K562 (cell line): ENCODE measurements around the gene SLC2A4RG. TPM values are rescaled to one million over a fixed set of nuclear protein-coding genes. Genes with fewer than 3 reads are reported as not detected.

Experiments used
- ATAC-seq: fragments of 200-7000 bp; cut with Tn5 transposase; 3 replicates; pipeline ENCODE4 v1.9.1; 2020; ENCODE audit warnings: moderate library complexity
- BruUV-seq: library from RNA; stranded (reverse); fragments of 400-500 nt; replicated peaks from 2 replicates; lab custom pipeline; 2021; lab: Mats Ljungman, UMichigan
- CTCF ChIA-PET: fragments of 300-600 bp; formaldehyde crosslinking; extraction: SDS; loops from one replicate; lab custom pipeline; 2021; ENCODE audit warnings: low intra/inter-chr PET ratio; lab: Yijun Ruan, JAX
- POLR2A ChIA-PET: fragments of 300-600, 350-650 bp; sonication (Branson Sonifier 250); formaldehyde crosslinking; extraction: SDS; loops from one replicate; lab custom pipeline; 2021; ENCODE audit warnings: antibody characterized with exemption, inconsistent platforms; lab: Yijun Ruan, JAX
- DNase-seq, 4 experiments: peaks; one replicate each; pipeline versions ENCODE4 v3.0.0 to v3.0.0-alpha.2; 2011 to 2018; ENCODE audit warnings: low spot score in 3 of 4, mixed read lengths in 3 of 4; ENCODE audit errors: extremely low read depth in 1 of 4
- FAIRE-seq: peaks from 2 replicates; lab custom pipeline; 2011; peaks lifted over from hg19 to GRCh38; lab: Jason Lieb, UNC
- H2AFZ ChIP-seq: 2 replicates; pipeline ENCODE4 v1.6.0; 2011; ENCODE audit warnings: low read depth, low read length, control low read depth, inconsistent platforms
- H3K27ac ChIP-seq: fragments of 200-600 bp; 3 replicates; pipeline ENCODE4 v1.8.0; 2011; ENCODE audit warnings: low read depth, mild to moderate bottlenecking, control low read depth, inconsistent platforms, low read length, moderate library complexity, mixed read lengths; ENCODE audit errors: extremely low read depth
- H3K27me3 ChIP-seq, 2 experiments: fragments of 300-600 bp in 1 of 2; 2 replicates in 1 of 2; 3 replicates in 1 of 2; pipeline versions ENCODE4 v1.6.0 to v1.8.0; 2011; ENCODE audit warnings: inconsistent platforms in 2 of 2, low read length in 2 of 2, mild to moderate bottlenecking in 1 of 2, mixed read lengths in 1 of 2, moderate library complexity in 1 of 2; ENCODE audit not compliant: control insufficient read depth in 2 of 2, insufficient read depth in 2 of 2
- H3K36me3 ChIP-seq: fragments of 300-600 bp; 3 replicates; pipeline ENCODE4 v1.8.0; 2011; ENCODE audit warnings: mild to moderate bottlenecking, low read length, inconsistent platforms; ENCODE audit not compliant: control insufficient read depth, insufficient read depth
- H3K4me1 ChIP-seq, 2 experiments: fragments of 200-600 bp in 1 of 2; replicated peaks in 1 of 2; 2 replicates in 1 of 2; 3 replicates in 1 of 2; pipeline versions ENCODE4 v1.5.1 to v1.8.0; 2011; ENCODE audit warnings: inconsistent platforms in 2 of 2, low read length in 2 of 2, mild to moderate bottlenecking in 1 of 2, mixed read lengths in 1 of 2, moderate library complexity in 1 of 2; ENCODE audit not compliant: control insufficient read depth in 2 of 2, insufficient read depth in 2 of 2
- H3K4me2 ChIP-seq: 2 replicates; pipeline ENCODE4 v1.6.1; 2011; ENCODE audit warnings: low read length, control low read depth, inconsistent platforms, mixed read lengths; ENCODE audit not compliant: insufficient read depth
- H3K4me3 ChIP-seq: fragments of 200-600 bp; sonication (generic), shearing (Covaris generic); 2 replicates; pipeline ENCODE4 v1.5.1; 2016; ENCODE audit warnings: control low read depth, inconsistent platforms
- H3K79me2 ChIP-seq: fragments of 200-600 bp; 3 replicates; pipeline ENCODE4 v1.8.0; 2011; ENCODE audit warnings: low read length, inconsistent platforms; ENCODE audit not compliant: control insufficient read depth, insufficient read depth
- H3K9ac ChIP-seq, 2 experiments: 2 replicates each; pipeline versions ENCODE4 v1.6.0 to v1.6.1; 2011; ENCODE audit warnings: low read depth in 2 of 2, low read length in 2 of 2, control low read depth in 1 of 2, inconsistent platforms in 1 of 2, mild to moderate bottlenecking in 1 of 2, mixed read lengths in 1 of 2; ENCODE audit not compliant: insufficient read depth in 1 of 2
- H3K9me1 ChIP-seq: one replicate; pipeline ENCODE4 v1.6.0; 2011; ENCODE audit warnings: inconsistent platforms, mild to moderate bottlenecking, low read length, moderate library complexity; ENCODE audit not compliant: control insufficient read depth, insufficient read depth
- H3K9me3 ChIP-seq: replicated peaks from 2 replicates; pipeline ENCODE4 v1.5.1; 2011; ENCODE audit warnings: low read depth, low read length, inconsistent platforms; ENCODE audit not compliant: control insufficient read depth, insufficient read depth
- H4K20me1 ChIP-seq: replicated peaks from 2 replicates; pipeline ENCODE4 v1.6.1; 2011; ENCODE audit warnings: low read length, inconsistent platforms, mixed read lengths; ENCODE audit not compliant: control insufficient read depth, insufficient read depth
- ADNP ChIP-seq: fragments of 200-800 bp; sonication (Bioruptor generic); IDR thresholded peaks from 2 replicates; pipeline ENCODE4 v1.6.1; 2016; ENCODE audit warnings: missing genetic modification characterization, missing compliant biosample characterization
- DNMT1 ChIP-seq: fragments of 450-650 bp; IDR thresholded peaks from 2 replicates; pipeline ENCODE4 v1.6.1; 2016; ENCODE audit warnings: antibody characterized with exemption, mild to moderate bottlenecking
- E4F1 ChIP-seq: fragments of 250-450 bp; sonication (Bioruptor Pico); IDR thresholded peaks from 2 replicates; pipeline ENCODE4 v1.5.0; 2021; ENCODE audit warnings: mild to moderate bottlenecking, borderline replicate concordance
- HDAC1 ChIP-seq, 2 experiments: fragments of 450-650 bp; IDR thresholded peaks; 2 replicates each; pipeline ENCODE4 v1.6.1; 2016 to 2017; ENCODE audit warnings: inconsistent platforms in 1 of 2, mild to moderate bottlenecking in 1 of 2, moderate library complexity in 1 of 2
- NR2C1 ChIP-seq, 2 experiments: fragments of 450-650 bp; IDR thresholded peaks; 2 replicates each; pipeline ENCODE4 v1.6.1; 2017; ENCODE audit warnings: mild to moderate bottlenecking in 2 of 2, antibody characterized with exemption in 1 of 2, inconsistent platforms in 1 of 2, missing compliant biosample characterization in 1 of 2, missing genetic modification characterization in 1 of 2
- PKNOX1 ChIP-seq: fragments of 450-650 bp; IDR thresholded peaks from 2 replicates; pipeline ENCODE4 v1.6.1; 2016
- TEAD1 ChIP-seq, 2 experiments: fragments of 450-650 bp in 1 of 2; sonication (generic) in 1 of 2; formaldehyde crosslinking; IDR thresholded peaks; 2 replicates each; pipeline versions ENCODE4 v1.4.0 to v1.8.0; 2020 to 2022; ENCODE audit warnings: mild to moderate bottlenecking in 2 of 2, missing genetic modification reagents in 1 of 2
- VEZF1 ChIP-seq: fragments of 200-800 bp; sonication (Bioruptor generic); IDR thresholded peaks from 2 replicates; pipeline ENCODE4 v1.6.1; 2017; ENCODE audit warnings: missing genetic modification characterization, missing compliant biosample characterization
- ZBTB1 ChIP-seq: sonication (generic); formaldehyde crosslinking; IDR thresholded peaks from 2 replicates; pipeline ENCODE4 v1.8.1; 2023; ENCODE audit warnings: missing genetic modification reagents, low read depth, mild to moderate bottlenecking, borderline replicate concordance
- ZNF316 ChIP-seq: fragments of 450-650 bp; IDR thresholded peaks from 2 replicates; pipeline ENCODE4 v1.6.1; 2016
- WGBS: fragments of 100-300 bp; shearing (Covaris generic); methylation state at CpG from one replicate; pipeline ENCODE4 v1.1.6; 2016; ENCODE audit warnings: low coverage, mixed read lengths; ENCODE audit not compliant: insufficient coverage; ENCODE audit errors: missing lambda C conversion rate; 5-methylcytosine and 5-hydroxymethylcytosine counted together
- in situ Hi-C: fragments of 300-500 bp; cut with MboI; formaldehyde crosslinking; loops from 4 replicates; pipeline ENCODE4 v1.15.0; 2018; ENCODE audit warnings: inconsistent platforms, mixed read lengths
- intact Hi-C: fragments of 100-400 bp; cut with micrococcal nuclease; formaldehyde crosslinking; loops from 2 replicates; pipeline ENCODE4 v1.14.2; 2022
- polyA plus RNA-seq, 8 experiments: library from polyadenylated mRNA; depleted of rRNA in 4 of 8; stranded (reverse) in 5 of 8; unstranded in 3 of 8; fragments of >200 nt; fragmentation: Nextera tagmentation in 2 of 8; fragmentation: Illumina TruSeq in 1 of 8; extraction: Ambion mirVana in 2 of 8; extraction: Trizol in 1 of 8; gene quantifications; 2 replicates each; pipeline versions ENCODE4 v1.2.1 to v1.2.3, GENCODE V29; 2011 to 2014; ENCODE audit warnings: inconsistent platforms in 1 of 8, missing spikeins in 1 of 8
- total RNA-seq, 7 experiments: library from RNA; depleted of rRNA in 6 of 7; stranded (reverse); fragments of >200 nt in 6 of 7; fragmentation: Illumina TruSeq in 2 of 7; extraction: Trizol in 2 of 7; gene quantifications; 2 replicates each; pipeline versions ENCODE4 v1.2.1 to v1.2.3, GENCODE V29; 2011 to 2021; ENCODE audit warnings: low replicate concordance in 1 of 7

The SLC2A4RG gene
- total and polyA plus RNA-seq, 9 of the 15 experiments (the other 6 are each of a cell fraction or from before 2014, with no cell fraction given) = 0.34 to 97.3 (median 26.5) TPM

GRCh38 chr20:63767456-63767855 is 27.9 kb downstream of the SLC2A4RG start:
- in situ Hi-C loops (no loop called here), intact Hi-C loops (no loop called here)
- no peaks in the 10 kb centered on the region for H3K9me1 ChIP-seq
- no TSS peak for BruUV-seq
- POLR2A ChIA-PET = interaction anchor here (0.6 kb wide), 1 partner anchor 13 kb away, joined by 3 read pairs; no protein-coding TSS in a partner anchor
- H3K4me2 ChIP-seq = no peak overlapping the region
- CTCF ChIA-PET = no interaction called here
- TF ChIP-seq HDAC1 (IDR thresholded peaks at IDR 0.05) = no peak
- TF ChIP-seq PKNOX1 = no peak
- H4K20me1 ChIP-seq = no peaks in the 10 kb centered on the region
- H3K27ac ChIP-seq = no peak overlapping the region
- no peak for ATAC-seq
- WGBS = 21% methylated on average over 18 of the region's 18 CpGs
- H3K4me3 ChIP-seq = no peak overlapping the region
- H3K4me1 ChIP-seq = peaks cover 5 to 42% of the 10 kb centered on the region in 2 experiments; a peak in 3 of 5 replicates
- H3K36me3 ChIP-seq = no peaks in the 10 kb centered on the region
- no peaks in the 10 kb centered on the region for H3K9me3 ChIP-seq
- no peak for DNase-seq
- no peaks in the 10 kb centered on the region for H3K79me2 ChIP-seq
- no peak for FAIRE-seq
- peaks cover 0 to 9% of the 10 kb centered on the region in 2 experiments; a peak in 2 of 5 replicates for H3K27me3 ChIP-seq
- H2AFZ ChIP-seq = no peak overlapping the region
- peak overlapping the region in 1 of 2 experiments; percentile 41; a peak in 1 of 4 replicates for H3K9ac ChIP-seq

- H3K27me3 ChIP-seq = peaks cover 0 to 9% of the 10 kb centered on the region in 2 experiments; a peak in 2 of 5 replicates
- CTCF ChIA-PET = no interaction called here
- no peaks in the 10 kb centered on the region for H3K9me3 ChIP-seq
- peak overlapping the region in 1 of 2 experiments; percentile 41; a peak in 1 of 4 replicates for H3K9ac ChIP-seq
- H3K4me2 ChIP-seq = no peak overlapping the region
- no peak overlapping the region for H3K4me3 ChIP-seq
- FAIRE-seq (no peak), DNase-seq (no peak), ATAC-seq (no peak)
- BruUV-seq = no TSS peak
- H3K36me3 ChIP-seq = no peaks in the 10 kb centered on the region
- H3K27ac ChIP-seq = no peak overlapping the region
- WGBS = 40% methylated on average over 7 of the region's 7 CpGs
- H3K4me1 ChIP-seq = peaks cover 8 to 46% of the 10 kb centered on the region in 2 experiments; a peak in 4 of 5 replicates
- no peaks in the 10 kb centered on the region for H3K9me1 ChIP-seq
- H3K79me2 ChIP-seq = no peaks in the 10 kb centered on the region
- POLR2A ChIA-PET = interaction anchor here (0.6 to 1.0 kb wide), 3 partner anchors 14 to 265 kb away, joined by 3 to 4 read pairs (median 4); no protein-coding TSS in a partner anchor
- H2AFZ ChIP-seq = no peak overlapping the region
- intact Hi-C loops (no loop called here), in situ Hi-C loops (no loop called here)
- no peaks in the 10 kb centered on the region for H4K20me1 ChIP-seq
- TF ChIP-seq TEAD1 (CRISPR knock-in tag; IDR thresholded peaks at IDR 0.05) (no peak), ZBTB1 (CRISPR knock-in tag) (no peak), E4F1 (CRISPR knock-in tag) (no peak), DNMT1 (no peak), NR2C1 (IDR thresholded peaks at IDR 0.05) (no peak), NR2C1 (tag; IDR thresholded peaks at IDR 0.05) (no peak), ADNP (tag) (no peak), ZNF316 (no peak), VEZF1 (no peak)
These were observed 28.3 kb downstream of the SLC2A4RG start for GRCh38 chr20:63767886-63768285.
